ENCODE measurements around the gene NKAIN2.

Gene NKAIN2

GRCh38 chr6:124029567-124029966 is 225.9 kb downstream of the NKAIN2 start:
- no peak for DNase-seq (ENCODE audit: low spot score)

DNA sequence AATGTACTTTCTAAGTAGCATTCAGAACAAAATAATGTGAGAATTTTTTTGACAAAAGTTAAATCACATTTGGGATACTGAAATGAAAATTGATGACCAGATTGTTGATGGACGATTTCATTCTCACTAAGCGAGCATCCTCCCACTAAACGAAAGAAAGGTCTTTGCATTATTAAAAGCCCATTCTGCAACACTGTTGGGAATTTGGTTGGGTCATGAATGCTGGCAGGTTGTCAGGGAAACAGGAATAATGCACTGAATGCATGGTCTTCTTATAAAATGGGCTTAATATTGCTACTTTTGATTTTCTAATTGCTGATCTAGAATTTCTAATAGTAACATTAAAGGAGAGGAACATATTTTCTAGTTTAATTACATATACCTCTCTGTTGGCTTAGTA is 229.8 kb downstream of the NKAIN2 start:
- no peak for DNase-seq (ENCODE audit: low spot score)

- no peak for DNase-seq (ENCODE audit: low spot score)
Measured at GRCh38 chr6:124036384-124036783, 232.7 kb downstream of the NKAIN2 start.

DNA sequence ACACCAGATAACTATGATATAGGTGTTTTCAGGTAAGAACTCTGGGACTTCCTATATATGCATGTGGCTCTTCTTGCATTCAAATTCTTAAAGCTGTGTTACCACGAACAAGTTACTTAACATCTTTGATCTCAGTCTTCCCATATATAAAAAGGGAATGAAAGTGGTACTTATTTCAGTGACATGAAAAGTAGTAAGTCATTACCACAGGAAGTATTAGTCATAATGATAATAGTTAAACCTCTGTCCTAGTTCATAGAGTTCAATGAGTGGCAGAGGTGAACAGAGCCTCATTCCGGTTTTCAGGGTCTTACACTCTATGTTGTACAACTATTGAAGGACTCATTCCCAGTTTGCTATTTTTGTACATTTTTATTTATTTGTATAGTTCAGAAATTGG is 237.0 kb downstream of the NKAIN2 start:
- DNase-seq (ENCODE audit: low spot score) = no peak

DNA sequence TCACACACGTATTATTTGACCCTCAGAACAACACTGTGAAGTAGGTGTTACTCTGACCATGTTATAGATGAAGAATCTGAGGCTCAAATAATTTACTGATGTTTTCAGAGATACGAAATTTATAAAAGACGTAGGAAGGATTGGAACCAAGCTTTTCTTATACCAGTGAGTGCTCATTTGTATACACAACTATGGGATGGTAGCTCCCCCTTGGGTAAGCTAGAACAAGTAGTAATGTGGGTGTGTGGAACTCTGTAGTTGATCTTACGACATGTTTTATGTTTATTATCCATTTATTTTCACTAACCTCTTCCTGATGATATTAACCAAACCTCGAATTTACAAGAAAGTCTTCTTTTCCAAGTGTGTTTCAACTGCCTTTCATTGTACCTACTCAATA is 248.5 kb downstream of the NKAIN2 start:
- no peak for DNase-seq (ENCODE audit: low spot score)

DNA sequence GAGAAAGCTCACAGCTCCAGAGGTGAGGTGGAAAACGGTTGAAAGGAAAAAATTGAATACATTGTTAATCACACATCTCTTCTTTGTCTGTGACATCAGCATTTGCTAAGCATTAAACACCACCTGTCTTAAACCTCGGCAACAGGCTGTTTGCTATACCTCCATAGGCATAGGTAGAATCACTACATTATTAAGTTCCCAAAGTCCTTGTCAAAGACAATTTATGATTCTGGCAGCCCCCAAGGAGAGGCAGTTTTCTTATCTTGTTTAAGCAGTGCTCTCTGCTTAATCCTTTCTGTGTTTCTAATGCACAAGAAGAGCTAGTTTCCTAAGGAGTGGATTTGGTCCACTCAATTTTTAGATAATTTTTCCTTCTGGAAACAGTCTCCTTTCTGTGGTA is 249.7 kb downstream of the NKAIN2 start:
- DNase-seq (ENCODE audit: low spot score) = no peak

- DNase-seq (ENCODE audit: low spot score) = no peak
Measured at GRCh38 chr6:124054034-124054433, 250.4 kb downstream of the NKAIN2 start.

DNA sequence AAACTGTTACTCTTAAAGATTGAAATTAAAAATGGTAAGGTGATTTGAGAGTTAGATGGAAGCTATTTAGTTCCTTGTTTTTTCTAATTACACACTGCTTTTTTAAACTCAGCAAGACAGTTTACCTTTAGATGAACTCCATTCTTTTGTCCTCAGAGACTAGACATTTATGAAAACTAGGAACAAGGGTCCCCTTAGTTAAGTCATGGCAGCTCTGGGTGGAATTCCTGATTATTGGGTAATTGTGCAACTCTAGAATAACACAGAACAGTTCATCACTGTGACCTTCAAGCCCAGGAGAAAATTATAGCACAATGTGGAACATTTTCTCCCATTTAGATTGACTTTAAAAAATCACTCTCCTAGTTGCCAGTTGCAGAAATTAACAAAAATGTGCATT is 251.7 kb downstream of the NKAIN2 start:
- DNase-seq (ENCODE audit: low spot score) = no peak

DNA sequence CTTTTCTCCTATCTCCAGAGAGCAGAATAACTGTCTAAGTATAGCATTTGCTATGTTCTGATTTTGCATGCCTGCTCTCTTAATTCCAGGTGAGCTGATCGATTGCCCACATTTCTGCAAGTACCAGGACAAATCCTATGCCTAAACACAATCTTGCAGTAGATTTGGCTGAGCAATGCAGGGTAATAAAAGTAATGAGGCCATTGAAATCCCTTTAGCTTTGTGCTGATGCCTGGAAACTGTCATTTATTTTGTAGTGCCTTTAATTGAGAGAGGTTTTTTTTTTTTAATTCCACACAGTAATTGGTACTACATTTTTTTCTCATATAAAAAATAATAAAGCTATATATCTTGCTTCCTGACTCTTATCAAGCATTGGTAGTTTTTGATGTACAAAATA is 252.3 kb downstream of the NKAIN2 start:
- DNase-seq (ENCODE audit: low spot score) = no peak

DNA sequence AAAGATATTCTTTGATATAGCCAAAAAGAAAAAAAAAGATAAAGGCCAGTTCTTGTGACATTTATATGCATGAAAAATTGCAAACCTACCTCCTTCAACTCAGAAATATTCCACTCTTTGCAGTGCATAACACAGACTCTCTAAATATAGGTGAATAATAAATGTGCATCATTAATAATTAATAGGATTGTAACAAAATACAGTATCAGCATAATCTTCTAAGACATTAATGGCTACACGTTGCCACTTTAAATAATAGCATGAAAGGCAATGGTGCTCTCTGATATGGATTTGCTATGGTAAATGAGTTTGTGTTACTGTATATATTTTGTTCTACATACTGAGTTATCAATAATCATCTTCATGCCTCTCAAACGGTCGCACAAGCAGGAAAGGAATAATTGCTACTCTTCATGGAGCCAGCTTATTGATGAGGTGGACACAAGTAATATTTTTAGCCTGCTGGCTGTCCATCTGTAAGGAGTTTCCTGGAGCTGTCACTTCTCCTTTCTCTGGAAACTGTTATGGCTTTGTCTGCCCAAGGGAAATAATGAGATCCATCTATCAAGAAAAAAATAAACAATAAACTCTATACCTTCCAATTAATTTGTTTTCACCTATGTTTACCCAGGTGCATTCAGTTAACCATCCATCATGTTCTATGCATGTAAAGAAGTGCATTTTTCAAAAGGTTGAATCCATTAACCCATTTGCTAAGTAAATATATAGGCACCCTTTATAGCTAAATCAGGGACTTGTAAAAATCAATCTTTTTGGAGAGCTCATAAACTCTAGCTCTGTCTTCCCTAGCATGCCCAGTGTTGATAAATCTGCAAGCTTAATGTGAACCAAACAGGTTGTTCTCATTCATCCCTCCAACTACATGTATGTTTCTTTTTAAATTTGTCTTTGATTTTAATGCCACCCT is 253.0 kb downstream of the NKAIN2 start:
- DNase-seq (ENCODE audit: low spot score) = no peak

DNA sequence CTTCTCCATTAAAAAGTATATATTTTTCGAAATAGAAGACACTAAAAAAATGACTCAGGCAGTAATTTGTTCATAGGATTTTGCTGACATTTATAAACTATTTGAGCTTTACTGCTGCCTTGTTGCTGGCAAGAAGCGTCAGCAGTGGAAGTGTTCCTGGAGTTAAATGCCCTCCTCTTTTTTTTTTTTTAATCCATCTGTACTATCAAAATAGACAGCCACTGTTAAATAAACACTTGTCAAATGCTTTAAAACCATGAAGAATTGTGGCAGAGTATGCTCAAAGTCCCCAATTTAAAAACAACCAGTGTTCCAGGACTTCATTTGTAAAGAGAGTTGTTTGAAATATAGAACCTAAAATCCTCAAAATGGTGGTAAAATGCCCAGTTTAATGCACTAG is 253.8 kb downstream of the NKAIN2 start:
- DNase-seq (ENCODE audit: low spot score) = no peak

- DNase-seq (ENCODE audit: low spot score) = no peak
Measured at GRCh38 chr6:124064317-124065113, 260.9 kb downstream of the NKAIN2 start.

DNA sequence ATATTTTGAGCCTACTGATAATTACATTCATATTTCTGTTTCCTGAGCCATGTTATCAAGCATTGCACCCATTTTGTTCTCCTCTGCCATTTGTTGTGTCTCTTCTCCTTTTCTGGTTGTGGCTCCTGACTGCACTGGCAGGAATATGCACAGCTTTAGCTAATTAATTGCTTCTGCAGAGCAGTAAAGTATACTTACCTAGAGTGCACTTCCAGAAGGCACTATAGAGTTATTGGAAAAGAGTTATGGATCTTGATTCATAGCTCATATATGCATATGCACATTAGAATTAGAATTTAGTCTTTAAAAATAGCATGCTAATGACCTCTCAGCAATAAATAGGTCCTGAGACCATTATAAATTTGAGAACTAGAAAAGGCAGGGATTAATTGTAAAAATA is 262.6 kb downstream of the NKAIN2 start:
- no peak for DNase-seq (ENCODE audit: low spot score)

GRCh38 chr6:124066946-124067552 is 263.4 kb downstream of the NKAIN2 start:
- DNase-seq (ENCODE audit: low spot score) = no peak

- no peak for DNase-seq (ENCODE audit: low spot score)
Measured at GRCh38 chr6:124069230-124069950, 265.7 kb downstream of the NKAIN2 start.

DNA sequence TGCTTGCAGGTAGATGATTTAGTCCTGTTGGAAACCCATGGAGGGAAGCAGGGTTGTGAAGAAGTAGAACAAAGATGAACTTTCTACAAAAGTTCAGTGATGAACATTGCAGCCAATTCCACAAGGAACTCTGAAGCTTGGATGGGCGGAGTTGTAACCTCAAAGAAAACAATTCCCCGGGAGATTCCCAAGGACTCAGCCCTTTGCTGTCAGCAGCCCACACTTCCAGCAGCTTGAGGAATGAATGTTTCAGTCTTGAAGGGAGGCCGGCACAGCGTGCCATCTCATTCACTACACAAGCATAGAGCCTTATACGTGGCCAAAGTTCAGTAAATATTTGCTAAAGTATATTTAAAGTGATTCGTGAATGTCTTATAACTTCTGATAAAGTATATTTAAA is 269.4 kb downstream of the NKAIN2 start:
- DNase-seq (ENCODE audit: low spot score) = no peak

DNA sequence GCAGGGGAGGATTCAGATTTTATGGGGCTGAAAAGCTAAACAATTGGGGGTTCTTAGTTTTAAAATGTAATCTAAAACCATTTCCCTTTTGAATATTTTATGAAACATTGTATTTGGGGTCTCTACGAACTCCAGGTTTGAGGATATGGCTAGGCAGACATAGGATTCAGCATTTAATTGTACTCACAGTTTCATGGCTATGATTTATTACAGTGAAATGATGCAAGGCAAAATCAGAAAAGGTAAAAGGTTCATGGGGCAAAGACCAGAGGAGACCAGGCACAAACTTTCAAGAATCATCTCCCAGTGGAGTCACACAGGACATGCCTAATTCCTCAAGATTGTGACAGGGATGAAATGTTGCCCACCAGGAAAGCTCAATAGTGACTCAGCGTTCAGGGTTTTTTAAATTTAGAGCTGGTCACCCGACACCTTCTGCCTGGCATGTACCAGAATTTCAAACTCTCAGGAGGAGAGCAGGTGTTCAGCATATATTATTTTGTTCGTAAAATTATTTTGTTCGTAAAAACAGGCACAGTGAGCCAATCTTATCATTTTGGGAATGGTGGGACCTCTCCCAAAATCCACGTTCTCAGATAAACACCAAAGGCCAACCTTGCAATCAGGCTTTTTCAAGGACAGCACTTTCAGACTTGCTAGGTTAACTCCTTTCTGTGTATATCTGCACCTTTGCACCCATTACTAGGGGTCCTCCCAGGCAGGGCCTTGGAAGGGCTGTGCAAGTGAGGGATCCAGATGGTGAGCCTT is 270.3 kb downstream of the NKAIN2 start:
- DNase-seq (ENCODE audit: low spot score) = no peak

DNA sequence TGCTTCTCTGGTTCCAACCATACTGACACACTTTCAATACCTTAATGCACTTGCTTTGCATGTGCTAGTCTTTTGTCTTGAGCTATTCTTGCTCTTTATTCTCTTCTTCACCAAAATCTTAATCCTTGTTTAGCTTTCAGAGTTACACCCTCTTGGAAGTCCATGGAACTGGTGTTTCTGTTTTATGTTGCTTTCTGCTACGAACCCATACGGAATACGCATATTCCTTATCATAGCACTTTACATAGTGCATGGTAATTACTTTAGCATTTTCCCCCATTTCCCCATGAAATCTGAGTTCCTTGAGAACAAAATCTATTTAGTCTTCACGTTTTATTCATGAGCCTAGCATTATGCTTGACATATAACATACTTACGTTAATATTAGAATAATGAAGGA is 270.9 kb downstream of the NKAIN2 start:
- no peak for DNase-seq (ENCODE audit: low spot score)

- DNase-seq (ENCODE audit: low spot score) = no peak
Measured at GRCh38 chr6:124076336-124077048, 272.8 kb downstream of the NKAIN2 start.

DNA sequence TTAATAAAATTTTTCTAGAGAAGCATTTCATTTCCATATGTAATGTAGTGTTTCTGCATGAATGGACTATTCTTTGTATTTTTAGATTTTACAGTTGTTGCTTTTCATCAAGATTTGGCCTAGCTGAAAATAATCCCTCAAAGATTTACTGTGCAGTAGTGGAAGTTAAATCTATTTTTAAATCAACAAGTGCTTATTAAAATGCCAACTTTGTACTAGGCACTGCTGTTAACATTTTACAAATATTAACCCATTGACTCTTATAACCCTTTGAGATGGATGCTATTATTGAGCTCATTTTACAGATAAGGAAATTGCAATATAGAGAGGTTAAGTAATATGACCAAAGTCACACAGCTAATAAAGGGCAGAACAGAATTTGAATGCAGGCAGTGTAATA is 274.5 kb downstream of the NKAIN2 start:
- no peak for DNase-seq (ENCODE audit: low spot score)

GRCh38 chr6:124080483-124080882 is 276.8 kb downstream of the NKAIN2 start:
- no peak for DNase-seq (ENCODE audit: low spot score)

Measured in GM03348 (cell line).